Ammon's horn (tissue), 1 donor: ENCODE results near the gene SYT13.
A peak's percentile ranks its signal among the peaks of the same experiment; 100 is the strongest.

ENCODE experiments used
- DNase-seq: peaks from one replicate; pipeline ENCODE4 v3.0.0-alpha.2; 2016; ENCODE audit warnings: low spot score

The SYT13 gene

DNA sequence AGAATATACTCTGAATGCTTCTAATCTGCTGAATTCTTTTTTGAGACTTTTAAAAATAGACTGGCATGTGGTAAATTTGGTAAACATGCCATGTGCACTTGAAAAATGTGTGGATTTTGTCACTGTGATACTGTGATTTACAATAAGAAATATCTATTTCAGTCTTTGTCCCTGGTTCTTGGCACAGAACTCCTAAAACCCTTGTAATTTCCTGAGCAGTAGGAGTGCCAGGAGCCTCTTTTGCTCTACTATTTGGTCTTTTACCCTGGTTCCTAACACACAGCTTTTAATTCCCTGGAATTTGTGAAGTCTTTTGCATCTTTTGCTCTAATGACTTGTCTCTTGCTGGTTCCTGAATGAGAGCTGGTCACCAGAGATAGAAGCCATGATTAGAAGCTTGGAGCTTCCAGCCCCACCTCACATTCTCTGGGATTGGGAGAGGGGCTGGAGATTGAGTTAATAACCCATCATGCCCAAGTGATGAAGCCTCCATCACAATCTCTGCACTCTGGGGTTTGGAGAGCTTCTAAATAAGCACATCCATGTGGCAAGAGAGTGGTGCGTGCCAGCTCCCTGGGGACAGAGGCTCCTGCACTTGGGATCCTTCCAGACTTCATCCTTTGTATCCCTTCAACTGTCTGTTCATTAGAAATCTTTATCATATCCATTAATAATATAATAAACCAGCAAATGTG is 27.2 kb upstream of the SYT13 start:
- DNase-seq = no peak

DNA sequence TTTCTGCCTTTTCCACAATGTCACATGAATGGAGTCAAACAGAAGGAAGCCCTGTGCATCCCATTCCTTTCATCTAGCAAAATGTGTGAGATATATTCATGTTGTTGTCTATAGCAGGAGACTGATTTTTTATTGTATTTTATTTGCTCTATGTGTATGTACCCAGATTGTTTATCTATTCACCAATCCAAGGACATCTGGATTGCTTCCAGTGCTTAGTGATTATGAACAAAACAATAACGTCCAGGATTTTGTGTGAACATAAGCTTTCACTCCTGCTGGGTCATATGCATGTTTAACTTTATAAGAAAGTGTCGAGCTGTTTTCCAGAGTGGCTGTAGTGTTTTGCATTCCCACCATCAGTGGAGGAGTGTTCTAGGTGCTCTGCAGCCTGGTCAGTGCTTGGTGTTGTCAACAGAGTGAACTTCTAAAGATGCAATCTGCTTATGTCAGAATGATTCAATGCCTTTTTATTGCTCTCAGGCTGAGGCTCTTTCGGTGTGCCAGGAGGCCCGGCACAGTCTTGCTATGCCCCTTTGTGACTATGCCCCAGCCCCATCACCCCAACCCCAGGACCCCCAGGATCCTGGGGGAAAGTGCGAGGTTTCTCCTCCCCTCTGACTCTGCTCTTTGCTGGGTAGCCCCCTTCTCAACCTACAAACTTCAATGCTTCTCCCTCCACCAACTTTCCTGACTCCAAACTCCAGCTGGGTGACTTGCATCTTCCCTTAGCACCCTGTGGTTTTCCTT is 19.9 kb upstream of the SYT13 start:
- DNase-seq = no peak

DNA sequence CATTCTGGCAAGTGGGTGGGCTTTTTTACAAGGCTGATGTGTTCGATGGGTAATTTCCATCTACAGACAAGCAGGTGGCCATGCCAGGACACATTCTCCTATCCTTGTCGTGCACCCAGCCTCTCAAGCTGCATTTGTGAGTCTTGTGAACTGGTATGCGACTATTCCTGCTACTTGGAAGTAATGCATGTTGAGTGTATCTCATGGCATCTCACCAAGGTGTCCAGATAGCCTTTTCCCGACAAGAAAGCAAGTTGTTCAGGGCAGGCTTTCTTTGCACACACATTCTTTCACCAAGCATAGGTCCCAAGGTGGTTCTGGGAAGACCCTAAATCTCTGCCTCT is 18.8 kb upstream of the SYT13 start:
- no peak for DNase-seq

DNA sequence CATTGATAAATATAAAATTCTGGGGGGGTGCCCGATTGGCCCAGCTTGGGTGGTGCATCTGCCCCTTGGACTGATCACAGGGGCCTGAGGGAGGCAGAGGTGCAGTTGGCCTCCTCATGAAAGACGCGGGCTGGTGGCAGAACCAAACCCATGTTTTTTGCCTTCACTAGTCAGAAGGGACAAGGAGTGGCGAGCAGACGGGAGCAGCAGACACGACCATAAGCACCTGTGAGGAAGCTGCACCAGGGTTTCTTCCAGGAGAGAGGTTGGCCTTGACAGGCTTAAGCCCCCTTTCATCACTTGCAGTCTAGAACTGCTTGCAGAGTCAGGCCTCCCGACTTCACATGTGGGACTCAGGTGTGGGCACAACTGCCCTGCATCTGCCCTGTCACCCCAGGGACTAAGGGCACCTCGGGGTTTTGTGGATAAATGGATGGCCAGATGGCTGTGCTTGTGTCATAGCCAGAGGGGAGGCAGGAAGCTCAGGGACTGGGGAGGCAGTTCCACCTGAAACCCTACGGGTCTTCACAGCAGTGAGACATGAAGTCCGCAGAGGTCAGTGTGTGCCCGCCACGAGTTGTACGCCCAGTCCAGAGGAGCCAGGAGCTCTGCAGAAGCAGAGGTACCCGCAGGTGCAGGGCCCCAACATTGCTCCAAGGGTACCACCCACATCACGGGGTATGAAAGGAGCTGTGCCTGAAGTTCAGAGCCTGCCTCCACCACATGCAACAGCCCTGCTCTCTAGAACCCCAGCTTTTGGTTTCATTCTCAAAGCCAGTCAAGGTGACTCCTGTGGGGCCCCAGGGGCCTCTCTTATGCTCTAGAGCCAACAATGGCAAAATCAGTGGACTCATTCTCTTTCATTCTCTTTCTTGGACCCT is 18.2 kb upstream of the SYT13 start:
- DNase-seq = no peak

DNA sequence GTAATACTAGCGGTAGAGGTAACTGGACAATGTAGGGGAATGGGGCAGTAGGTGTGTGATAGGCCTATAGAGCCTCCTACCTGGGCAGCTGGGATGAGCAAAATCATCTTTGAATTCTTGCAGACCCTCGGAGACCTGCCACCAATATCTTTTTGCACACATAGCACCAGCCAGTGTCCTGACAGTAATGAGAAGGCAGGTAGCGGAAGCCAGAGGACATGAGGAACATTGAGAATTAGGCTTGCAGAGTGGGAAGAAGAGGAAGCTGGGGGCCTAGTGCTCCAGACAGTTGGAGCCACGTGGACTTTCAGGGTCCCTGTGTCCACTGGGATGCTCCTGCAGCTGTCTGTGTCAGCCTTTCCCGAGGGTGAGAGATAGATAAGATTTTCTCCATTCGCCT is 17.2 kb upstream of the SYT13 start:
- DNase-seq = no peak

DNA sequence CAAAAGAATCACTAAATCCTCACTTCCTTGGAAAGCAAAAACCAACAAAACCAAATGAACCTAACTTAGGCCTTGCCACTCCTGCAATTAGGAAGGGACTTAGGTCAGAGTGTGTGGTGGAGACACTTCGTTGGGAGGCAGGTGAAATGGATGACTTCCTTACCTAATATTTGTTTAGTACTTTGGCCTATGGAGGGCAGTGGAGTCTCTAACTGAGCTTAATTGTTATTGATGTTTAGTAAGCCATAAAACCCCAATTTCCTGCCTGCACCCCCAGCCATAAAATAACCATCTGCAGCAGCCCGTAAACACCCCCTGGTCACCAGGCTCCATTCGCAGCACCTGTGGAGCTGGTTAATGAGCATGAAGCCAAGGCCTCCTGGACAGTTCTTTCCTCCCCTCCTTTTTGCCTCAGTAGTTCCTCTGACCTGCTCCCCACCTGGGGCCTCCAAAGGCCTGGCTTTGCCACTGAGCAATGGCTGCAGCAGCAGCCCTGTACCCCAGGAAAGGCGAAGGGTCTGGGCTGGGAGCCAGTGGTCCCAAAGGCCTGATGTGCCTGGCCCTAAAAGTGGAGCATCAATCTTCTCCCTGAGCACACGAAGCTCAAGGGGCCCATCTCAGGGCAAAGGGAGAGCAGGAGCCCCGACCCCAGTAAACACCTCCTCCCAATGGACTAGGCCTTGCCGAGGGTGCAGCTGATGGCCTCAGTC is 15.6 kb upstream of the SYT13 start:
- DNase-seq = no peak

DNA sequence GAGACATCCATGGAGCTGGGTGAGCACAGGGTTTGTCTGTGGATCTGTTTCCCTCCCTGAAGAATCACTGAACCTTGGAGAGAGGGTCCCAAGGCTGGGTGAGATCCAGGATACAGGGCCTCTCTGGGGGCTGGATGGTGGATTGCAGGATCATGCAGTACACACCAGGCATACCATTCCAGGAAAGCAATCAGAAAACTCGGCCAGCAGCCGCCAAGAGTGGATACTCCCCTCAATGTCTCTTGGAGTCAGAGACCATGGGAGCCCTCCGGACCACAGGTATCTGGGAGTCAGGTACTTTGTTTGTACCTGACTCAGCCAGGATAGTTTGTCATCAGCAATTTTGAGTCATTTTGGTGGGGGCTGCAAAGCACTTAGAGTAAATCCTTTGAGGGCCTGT is 14.6 kb upstream of the SYT13 start:
- DNase-seq = no peak

DNA sequence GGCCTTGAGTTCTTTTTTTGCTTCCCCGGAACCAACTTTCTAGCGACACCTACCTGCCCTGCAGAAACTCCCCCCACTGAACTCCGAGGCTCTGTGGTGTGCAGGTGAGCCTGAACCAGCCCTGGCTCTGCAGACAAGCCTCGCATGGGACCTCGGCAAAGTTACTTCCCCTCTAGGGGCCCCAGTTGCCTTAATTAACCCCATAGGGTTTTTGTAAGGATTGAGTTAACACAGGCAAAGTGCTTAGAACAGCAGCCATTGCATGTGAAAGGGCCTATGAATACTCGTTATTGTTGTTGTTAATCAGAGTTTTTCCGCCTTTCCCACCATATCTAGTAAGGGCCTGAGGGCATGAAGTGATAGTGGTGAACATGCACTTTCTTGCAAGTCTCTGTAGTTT is 12.6 kb upstream of the SYT13 start:
- no peak for DNase-seq

DNA sequence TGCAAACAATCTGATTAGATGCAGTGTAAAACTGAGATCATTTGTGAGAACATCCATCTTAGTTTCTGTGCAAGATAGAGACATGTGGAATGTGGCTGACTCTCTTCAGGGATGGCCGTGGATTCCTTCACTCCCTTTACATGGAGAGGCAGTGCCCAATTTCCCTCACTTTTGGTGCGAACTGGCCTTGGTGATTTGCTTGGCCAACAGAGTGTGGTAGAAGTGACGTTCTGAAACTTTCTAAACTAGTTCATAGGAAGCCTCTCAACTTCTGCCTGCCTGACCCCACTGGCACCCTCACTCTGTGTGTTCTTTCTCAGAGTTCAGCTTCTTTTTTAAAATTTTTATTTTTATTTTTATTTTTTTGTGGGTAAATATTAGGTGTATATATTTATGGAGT is 9.9 kb upstream of the SYT13 start:
- DNase-seq = no peak

DNA sequence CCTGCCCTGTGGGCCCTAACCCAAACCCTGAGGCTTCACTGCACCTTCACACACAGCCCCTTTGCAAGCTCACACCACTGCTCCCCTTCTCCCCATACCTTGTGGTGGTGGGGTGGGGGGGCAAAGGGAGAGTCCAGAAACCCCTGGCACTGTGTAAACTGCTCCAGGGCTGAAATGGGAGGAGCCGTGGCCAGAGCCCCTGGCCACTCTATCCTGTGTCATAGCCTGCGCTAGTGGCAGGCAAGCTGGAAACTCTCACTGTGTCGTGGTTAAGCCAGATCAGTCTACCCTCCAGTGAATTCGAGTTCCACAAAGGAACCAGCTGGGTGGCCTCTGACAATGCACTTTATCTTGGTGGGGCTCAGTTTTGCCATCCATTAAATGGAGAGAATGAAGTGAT is 8.4 kb upstream of the SYT13 start:
- DNase-seq = no peak

DNA sequence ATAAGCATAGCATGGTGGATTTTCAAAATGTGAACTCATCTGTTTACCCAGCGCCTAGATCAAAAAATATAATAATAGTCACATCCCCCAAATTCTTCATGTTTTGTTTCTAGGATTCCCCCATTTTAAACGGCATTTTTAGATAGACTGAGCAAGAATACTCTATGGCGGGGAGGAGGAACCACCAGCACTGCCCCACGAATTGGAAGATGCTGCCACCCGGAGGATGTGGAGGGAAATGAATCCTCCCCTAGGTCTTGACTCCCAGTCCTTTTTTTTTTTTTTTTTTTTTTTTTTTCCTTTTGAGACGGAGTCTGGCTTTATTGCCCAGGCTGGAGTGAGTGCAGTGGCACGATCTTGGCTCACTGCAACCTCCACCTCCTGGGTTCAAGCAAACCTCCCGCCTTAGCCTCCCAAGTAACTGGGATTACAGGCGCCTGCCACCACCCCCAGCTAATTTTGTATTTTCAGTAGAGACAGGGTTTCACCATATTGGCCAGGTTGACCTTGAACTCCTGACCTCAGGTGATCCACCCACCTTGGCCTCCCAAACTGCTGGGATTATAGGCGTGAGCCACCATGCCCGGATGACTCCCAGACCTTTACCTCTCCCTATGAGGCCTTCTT is 7.5 kb upstream of the SYT13 start:
- DNase-seq = peak; percentile 87

DNA sequence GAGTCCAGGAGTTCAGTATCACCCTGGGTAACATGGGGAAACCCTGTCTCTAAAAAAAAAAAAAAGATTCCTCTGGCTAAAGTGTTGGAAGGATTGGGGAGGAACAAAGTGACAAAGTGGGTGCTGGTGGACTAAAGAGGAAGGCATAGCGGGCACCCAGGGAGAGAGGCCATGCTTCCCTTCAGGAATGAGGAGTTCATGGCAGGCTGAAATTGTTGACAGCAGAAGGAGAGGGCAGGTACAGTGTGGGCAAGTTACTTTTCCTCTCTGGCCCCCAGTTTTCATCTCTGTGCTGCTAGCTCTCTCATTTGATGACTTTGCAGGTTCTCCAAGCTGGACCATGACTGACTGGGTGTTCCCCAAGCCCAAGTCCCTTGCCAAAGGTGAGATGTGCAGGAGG is 4.4 kb upstream of the SYT13 start:
- DNase-seq = no peak

DNA sequence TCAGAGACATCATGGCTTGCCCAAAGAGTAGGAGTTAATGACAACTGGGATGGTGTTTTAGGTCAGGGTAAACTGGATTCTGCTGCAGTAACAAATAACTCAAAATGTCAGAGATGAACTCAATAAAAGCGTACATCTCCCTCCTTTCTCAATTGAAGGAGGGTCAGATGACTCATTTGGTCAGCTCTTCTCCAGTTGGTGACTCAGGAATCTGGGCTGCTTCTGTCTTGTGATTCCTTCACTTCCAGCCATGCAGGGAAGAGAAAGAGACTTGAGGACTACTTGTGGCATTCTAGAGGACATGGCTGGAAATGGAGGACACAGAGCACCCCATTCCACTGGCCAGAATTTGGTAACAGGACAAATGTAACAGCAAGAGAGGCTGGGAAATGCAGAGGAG is 3.2 kb upstream of the SYT13 start:
- no peak for DNase-seq

DNA sequence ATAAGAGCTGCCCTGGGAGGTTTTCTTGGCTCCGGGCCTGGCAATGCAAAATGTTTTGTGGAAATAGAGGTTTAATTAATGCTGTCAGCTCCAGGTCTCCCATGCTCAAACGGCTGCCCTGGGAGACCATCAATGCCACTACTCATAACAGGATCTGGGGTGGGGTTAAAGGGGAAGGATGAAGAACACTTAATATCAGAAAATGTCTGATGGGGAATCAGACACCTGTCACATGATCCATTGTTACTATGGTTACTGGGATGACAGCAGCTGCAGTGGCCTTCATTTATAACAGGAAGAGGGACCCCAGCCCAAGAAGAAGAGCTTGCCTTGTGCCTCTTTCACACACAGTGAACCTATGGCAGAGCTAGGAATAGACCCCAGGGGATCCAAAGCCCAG is 2.2 kb upstream of the SYT13 start:
- DNase-seq = no peak

DNA sequence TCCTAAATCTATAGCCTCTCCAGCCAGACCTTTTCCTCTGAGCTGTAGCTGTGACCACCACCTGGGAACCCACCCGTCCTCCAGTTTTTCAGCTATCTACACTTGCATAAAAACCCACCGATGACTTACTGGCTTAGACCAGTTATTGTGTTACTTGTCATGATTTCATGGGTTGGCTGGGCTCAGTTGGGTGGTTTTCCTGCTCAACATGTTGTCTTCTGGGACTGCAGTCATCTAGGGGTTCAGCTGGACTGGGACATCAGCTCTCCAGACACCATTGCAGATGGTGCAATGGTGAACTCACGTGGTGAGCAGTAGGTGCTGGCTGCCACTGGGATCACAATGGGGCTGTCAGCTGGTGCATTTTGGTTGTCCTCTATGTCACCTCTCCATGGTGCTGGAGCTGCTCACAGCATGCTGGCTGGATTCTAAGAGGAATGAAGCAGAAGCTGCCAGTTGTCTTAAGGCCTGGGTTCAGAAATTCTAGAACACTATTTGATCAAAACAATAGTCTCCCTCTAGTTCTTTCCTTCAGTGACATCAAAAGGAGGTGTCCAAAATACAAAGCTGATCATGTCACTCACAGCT is 1.3 kb upstream of the SYT13 start:
- DNase-seq = no peak

DNA sequence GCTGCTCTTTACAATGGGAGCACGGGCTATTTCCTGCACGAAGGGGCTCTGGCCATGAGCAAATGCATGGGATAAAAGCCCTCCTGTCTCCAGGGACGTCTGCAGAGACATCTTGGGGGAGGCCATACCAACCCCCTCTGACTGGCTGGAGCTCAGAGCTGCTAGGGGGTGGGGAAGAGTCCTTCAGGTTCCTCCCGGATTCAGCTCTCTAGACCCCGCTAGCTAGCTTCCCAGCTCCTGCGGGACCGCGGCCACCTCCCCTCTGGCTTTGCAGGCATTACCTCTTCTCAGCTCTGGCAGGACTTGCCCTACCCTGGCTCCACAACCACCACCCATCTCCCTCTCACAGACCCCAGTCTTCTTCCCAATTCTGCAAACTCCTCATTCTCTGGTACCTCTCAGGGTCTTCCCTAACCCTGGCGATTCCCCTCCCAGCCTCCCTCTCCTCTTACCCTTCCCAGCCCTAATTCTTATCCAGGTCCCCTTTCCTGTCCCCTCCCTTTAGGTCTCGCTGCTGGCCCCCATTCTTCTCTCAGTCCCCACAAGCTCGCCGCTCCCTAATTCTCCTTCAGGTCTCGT is 802 bp downstream of the SYT13 start:
- DNase-seq = no peak

DNA sequence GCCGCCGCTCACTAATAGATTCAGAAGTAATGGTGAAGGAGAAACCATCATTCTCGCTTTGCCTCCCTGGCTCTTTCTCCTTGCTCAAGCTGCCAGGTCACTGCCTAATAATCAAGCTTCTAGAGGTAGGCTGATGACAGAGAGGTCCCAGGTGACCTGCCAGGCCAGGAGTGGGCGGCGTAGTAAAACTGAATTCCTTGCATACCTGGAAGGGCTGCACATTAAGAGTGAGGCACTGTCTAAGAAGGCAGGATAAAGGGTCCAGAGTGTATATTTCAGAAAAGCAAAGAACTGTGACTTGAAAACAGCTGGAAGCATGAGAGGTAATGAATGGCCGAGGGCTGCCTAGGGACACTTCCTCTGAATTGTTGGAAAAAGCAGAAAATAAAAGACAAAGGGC is 4.1 kb downstream of the SYT13 start:
- DNase-seq = no peak

DNA sequence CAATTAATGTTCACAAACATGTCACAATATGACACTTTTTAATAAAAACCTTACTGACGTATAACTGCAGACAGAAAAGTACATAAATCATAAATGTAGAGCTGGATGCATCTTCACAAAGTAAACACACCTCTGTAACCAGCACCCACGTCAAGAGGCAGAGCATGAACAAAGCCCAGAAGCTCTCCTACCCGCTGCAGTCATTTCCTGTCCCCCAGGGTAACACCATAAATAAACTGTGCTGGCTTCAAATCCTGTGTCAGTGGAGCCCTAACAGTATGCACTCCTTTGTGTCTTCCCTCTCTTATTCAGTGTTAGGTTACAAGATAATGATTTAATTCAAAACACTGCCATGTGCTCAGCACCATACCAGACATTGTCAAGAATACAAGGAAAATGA is 5.7 kb downstream of the SYT13 start:
- DNase-seq = no peak

DNA sequence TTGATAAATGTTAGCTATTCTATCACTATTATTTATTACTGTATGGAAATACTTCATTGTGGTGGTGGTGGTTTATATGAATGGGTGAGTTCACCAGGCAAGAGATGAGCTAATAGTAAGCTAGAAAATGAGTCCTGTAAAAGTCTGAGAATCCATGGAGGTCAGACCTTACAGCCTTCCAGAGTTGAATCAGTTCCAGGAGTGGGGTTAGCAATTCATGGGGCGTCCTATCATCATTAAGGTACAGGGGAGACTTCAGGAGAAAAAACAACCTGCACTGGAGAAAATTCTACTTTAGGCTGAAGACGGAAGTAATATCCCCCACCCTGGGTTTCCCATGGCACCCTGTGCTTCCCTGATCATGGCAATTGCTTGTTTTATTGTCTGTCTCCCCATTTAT is 6.5 kb downstream of the SYT13 start:
- DNase-seq = no peak

DNA sequence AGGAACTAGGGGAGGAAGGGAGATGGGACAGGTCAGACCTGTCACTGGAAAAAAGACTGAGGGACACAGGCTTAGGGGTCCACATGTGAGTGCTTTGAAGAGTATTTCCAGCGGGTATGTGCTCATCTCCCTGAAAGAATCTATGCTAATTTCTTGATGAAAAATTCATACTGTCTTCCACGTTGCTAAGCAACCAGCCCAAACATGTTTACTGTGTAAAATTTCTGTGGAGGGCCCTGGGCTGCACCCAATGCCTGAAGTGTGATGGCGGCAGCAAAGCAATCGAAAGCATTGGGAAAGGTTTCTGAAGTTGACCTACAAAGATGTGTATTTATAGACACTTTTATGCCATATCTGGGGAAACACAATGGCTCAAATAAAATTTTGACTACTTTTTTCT is 7.4 kb downstream of the SYT13 start:
- DNase-seq = no peak

DNA sequence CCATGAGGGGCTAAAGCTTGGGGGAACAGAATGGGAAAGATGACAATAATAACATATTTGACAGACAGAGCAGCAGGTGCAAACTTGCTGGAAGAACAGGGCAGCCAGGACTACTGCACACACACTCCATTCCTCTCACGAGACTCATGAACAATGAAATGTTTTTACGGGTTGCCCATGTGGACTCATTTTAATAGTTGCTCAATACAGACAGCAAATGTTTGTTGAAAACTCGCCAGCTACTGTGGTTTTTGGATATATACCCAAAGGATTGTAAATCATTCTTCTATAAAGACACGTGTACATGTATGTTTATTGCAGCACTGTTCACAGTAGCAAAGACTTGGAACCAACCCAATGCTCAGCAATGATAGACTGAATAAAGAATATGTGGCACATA is 10.3 kb downstream of the SYT13 start:
- no peak for DNase-seq
